Pancreas (tissue), 10 donors: ENCODE data around the gene MROH2A. TPM values are rescaled to one million over a fixed set of nuclear protein-coding genes. Genes with fewer than 3 reads are reported as not detected.

Experiments
- ATAC-seq, 4 donors: fragments of 200-7000 bp; cut with Tn5 transposase; one replicate each; pipeline versions ENCODE4 v1.8.0 to v1.9.1; 2020; ENCODE audit warnings: mild to moderate bottlenecking in 4 of 4, moderate library complexity in 4 of 4
- DNase-seq, 6 donors: peaks; one replicate each; pipeline ENCODE4 v3.0.0-alpha.2; 2020
- FAIRE-seq: peaks from 2 replicates; lab custom pipeline; 2012; peaks lifted over from hg19 to GRCh38; lab: Jason Lieb, UNC
- H3K27ac ChIP-seq, 4 donors: fragments of 200-600 bp; sonication (generic); 1 replicate in 3 of 4; 2 replicates in 1 of 4; pipeline versions ENCODE4 v1.5.0 to v1.8.0; 2020
- H3K27me3 ChIP-seq, 4 donors: fragments of 200-600 bp; one replicate each; pipeline ENCODE4 v1.8.0; 2021
- H3K36me3 ChIP-seq, 3 donors: fragments of 200-600 bp; sonication (generic) in 1 of 3; one replicate each; pipeline versions ENCODE4 v1.5.0 to v1.8.0; 2020 to 2021
- H3K4me1 ChIP-seq, 3 donors: fragments of 200-600 bp; one replicate each; pipeline ENCODE4 v1.8.0; 2021
- H3K4me3 ChIP-seq, 4 donors: fragments of 200-600 bp; sonication (generic) in 2 of 4; one replicate each; pipeline versions ENCODE4 v1.5.0 to v1.8.0; 2020 to 2021
- H3K9me3 ChIP-seq, 4 donors: fragments of 200-600 bp; one replicate each; pipeline ENCODE4 v1.8.0; 2021
- WGBS, 2 donors: extraction: QIAGEN DNeasy Blood & Tissue Kit; methylation state at CpG; one replicate each; pipeline ENCODE4 v1.1.7; 2013; 5-methylcytosine and 5-hydroxymethylcytosine counted together
- intact Hi-C, 3 donors: fragments of 100-400 bp; cut with DNase I; formaldehyde crosslinking; loops; one replicate each; pipeline versions ENCODE4 v1.11.1 to v1.14.2; 2022
- polyA plus RNA-seq, 2 donors: library from polyadenylated mRNA; stranded (reverse); fragments of 200-250 nt; gene quantifications; one replicate each; pipeline ENCODE4 v1.2.3, GENCODE V29; 2013
- total RNA-seq, 6 donors: library from RNA; stranded (reverse); fragmentation: NEBNext Ultra II Directional in 4 of 6; extraction: Animal tissue kit (Norgen Biotek cat#: 25700) in 4 of 6; gene quantifications; one replicate each; pipeline versions ENCODE4 v1.2.1 to v1.2.4, GENCODE V29; 2021 to 2023
- TF ChIP-seq, protein P1 (sequence below), 4 donors: fragments of 200-600 bp; sonication (generic) in 3 of 4; IDR thresholded peaks; one replicate each; pipeline versions ENCODE4 v1.5.0 to v1.8.0; 2021; ENCODE audit warnings: antibody characterized with exemption in 4 of 4
- donor health status: healthy with polysubstance abuse.
- donor health status: DM: no; HTN: no; CAD: no; lungs with moderate emphysema.
- donor health status: DM: no; HTN: no; CAD: no.
- donor health status: control.
- donor health status: control.
- donor health status: Bipolar disorder and iron deficiency.
- donor health status: DM: yes; HTN: yes; CAD: no.
- donor health status: DM: no; HTN: no; CAD: no.
- donor health status: DM: no; HTN: no; CAD: no.
- donor health status: DM: yes; HTN: yes; CAD: no.

Gene MROH2A
- total and polyA plus RNA-seq, 8 donors, result not detected

DNA sequence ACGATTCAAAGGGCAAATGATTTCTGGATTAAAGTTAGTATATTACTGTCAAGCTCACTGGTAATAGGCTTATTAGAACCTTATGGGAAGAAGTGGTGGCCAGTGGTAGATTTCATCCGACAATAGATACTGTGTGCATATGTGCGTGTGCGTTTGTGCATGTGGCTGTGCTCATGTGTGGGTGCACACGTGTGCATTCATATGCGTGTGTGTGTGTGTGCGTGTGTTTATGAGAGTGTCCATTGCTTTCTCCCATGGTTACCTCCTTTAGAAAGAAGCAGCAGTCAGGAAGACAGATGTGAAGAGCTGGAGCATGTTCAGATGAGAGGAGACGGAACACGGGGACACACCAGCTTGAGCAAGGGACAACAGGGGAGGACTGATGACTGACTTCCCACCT, 8.9 kb upstream of the MROH2A start:
- intact Hi-C loops, result no loop called here
- WGBS, 2 donors, result 77 to 89% methylated on average over 9 of the region's 9 CpGs
- H3K27ac ChIP-seq, result no peak overlapping the region
- H3K9me3 ChIP-seq, result no peaks in the 10 kb centered on the region
- no peaks in the 10 kb centered on the region for H3K4me1 ChIP-seq
- FAIRE-seq (no peak), DNase-seq (no peak), ATAC-seq (no peak)
- TF ChIP-seq, protein P1, sequence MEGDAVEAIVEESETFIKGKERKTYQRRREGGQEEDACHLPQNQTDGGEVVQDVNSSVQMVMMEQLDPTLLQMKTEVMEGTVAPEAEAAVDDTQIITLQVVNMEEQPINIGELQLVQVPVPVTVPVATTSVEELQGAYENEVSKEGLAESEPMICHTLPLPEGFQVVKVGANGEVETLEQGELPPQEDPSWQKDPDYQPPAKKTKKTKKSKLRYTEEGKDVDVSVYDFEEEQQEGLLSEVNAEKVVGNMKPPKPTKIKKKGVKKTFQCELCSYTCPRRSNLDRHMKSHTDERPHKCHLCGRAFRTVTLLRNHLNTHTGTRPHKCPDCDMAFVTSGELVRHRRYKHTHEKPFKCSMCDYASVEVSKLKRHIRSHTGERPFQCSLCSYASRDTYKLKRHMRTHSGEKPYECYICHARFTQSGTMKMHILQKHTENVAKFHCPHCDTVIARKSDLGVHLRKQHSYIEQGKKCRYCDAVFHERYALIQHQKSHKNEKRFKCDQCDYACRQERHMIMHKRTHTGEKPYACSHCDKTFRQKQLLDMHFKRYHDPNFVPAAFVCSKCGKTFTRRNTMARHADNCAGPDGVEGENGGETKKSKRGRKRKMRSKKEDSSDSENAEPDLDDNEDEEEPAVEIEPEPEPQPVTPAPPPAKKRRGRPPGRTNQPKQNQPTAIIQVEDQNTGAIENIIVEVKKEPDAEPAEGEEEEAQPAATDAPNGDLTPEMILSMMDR (IDR thresholded peaks at IDR 0.05), result no peak
- H3K36me3 ChIP-seq, result no peaks in the 10 kb centered on the region
- H3K27me3 ChIP-seq, result no peaks in the 10 kb centered on the region
- no peak overlapping the region for H3K4me3 ChIP-seq

DNA sequence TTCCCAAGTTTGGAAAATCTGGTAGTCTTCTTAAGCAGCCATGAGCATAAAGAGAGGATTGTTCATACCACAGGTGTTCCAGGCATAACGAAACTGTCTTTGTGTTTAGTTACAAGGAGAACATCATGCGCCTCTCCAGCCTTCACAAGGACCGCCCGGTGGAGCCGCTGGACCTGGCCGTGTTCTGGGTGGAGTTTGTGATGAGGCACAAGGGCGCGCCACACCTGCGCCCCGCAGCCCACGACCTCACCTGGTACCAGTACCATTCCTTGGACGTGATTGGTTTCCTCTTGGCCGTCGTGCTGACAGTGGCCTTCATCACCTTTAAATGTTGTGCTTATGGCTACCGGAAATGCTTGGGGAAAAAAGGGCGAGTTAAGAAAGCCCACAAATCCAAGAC, 6.0 kb upstream of the MROH2A start:
- intact Hi-C loops, result no loop called here
- Histone ChIP-seq H3K4me1 (no peaks in the 10 kb centered on the region), H3K36me3 (no peaks in the 10 kb centered on the region), H3K27ac (no peak overlapping the region), H3K27me3 (no peaks in the 10 kb centered on the region), H3K4me3 (no peak overlapping the region), H3K9me3 (no peaks in the 10 kb centered on the region)
- no peak for DNase-seq
- ATAC-seq, result no peak
- 76 to 80% methylated on average over 16 of the region's 16 CpGs for WGBS, 2 donors
- FAIRE-seq, result no peak
- TF ChIP-seq, protein P1 (IDR thresholded peaks at IDR 0.05), result no peak

DNA sequence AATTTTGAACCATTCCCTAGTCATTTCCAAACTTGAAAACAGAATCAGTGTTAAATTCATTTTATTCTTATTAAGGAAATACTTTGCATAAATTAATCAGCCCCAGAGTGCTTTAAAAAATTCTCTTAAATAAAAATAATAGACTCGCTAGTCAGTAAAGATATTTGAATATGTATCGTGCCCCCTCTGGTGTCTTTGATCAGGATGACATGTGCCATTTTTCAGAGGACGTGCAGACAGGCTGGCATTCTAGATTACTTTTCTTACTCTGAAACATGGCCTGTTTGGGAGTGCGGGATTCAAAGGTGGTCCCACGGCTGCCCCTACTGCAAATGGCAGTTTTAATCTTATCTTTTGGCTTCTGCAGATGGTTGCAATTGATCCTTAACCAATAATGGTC, 5.5 kb upstream of the MROH2A start:
- TF ChIP-seq, protein P1 (IDR thresholded peaks at IDR 0.05), result no peak
- DNase-seq (no peak), FAIRE-seq (no peak), ATAC-seq (no peak)
- no peak overlapping the region for H3K4me3 ChIP-seq
- intact Hi-C loops, result no loop called here
- no peaks in the 10 kb centered on the region for H3K36me3 ChIP-seq
- WGBS, 2 donors, result 46 to 47% methylated on average over 5 of the region's 5 CpGs
- no peaks in the 10 kb centered on the region for H3K4me1 ChIP-seq
- H3K27ac ChIP-seq, result no peak overlapping the region
- H3K27me3 ChIP-seq, result no peaks in the 10 kb centered on the region
- H3K9me3 ChIP-seq, result no peaks in the 10 kb centered on the region

DNA sequence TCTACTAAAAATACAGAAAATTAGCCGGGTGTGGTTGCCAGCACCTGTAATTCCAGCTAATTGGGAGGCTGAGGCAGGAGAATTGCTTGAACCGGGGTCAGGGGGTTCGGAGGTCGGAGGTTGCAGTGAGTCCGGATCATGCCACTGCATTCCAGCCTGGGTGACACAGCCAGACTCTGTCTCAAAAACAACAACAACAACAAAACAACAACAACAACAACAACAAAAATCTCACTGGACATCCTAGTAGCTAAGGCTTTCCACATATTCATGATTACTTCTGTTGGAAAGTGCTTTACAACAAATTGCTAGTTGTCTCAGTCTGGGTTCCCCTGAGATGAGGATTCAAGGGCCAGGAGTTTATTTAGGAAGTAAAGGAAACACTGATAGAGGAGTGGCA, 4.3 kb upstream of the MROH2A start:
- no peaks in the 10 kb centered on the region for H3K4me1 ChIP-seq
- no peaks in the 10 kb centered on the region for H3K36me3 ChIP-seq
- FAIRE-seq (no peak), DNase-seq (no peak), ATAC-seq (no peak)
- intact Hi-C loops, result no loop called here
- H3K4me3 ChIP-seq, result no peak overlapping the region
- WGBS, 2 donors, result 77 to 85% methylated on average over 5 of the region's 5 CpGs
- TF ChIP-seq, protein P1 (IDR thresholded peaks at IDR 0.05), result no peak
- no peak overlapping the region for H3K27ac ChIP-seq
- H3K27me3 ChIP-seq, result no peaks in the 10 kb centered on the region
- no peaks in the 10 kb centered on the region for H3K9me3 ChIP-seq

DNA sequence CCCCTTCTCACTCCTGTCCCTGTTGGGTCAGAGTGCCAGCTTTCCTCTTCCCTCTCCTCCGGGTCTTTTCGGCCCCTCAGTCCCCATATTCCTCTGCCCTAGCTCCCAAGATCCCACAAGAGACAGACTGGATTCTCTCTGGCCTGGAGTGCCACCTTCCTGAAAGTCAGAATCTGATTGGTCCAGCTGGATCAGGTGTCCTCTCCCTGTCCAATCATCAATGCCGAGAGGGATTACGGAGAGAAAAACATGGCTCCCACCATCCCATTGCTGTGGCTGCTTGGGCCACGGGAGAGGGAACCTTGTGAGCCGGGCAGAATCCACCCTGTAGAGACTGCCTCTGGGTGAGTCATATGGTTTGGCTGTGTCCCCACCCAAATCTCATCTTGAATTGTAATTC, 2.7 kb upstream of the MROH2A start:
- Histone ChIP-seq H3K27me3 (no peaks in the 10 kb centered on the region), H3K4me3 (no peak overlapping the region), H3K27ac (no peak overlapping the region), H3K9me3 (no peaks in the 10 kb centered on the region), H3K36me3 (no peaks in the 10 kb centered on the region), H3K4me1 (no peaks in the 10 kb centered on the region)
- TF ChIP-seq, protein P1 (IDR thresholded peaks at IDR 0.05), result no peak
- DNase-seq, result no peak
- ATAC-seq, result no peak
- intact Hi-C loops, result no loop called here
- 80 to 90% methylated on average over 6 of the region's 6 CpGs for WGBS, 2 donors
- FAIRE-seq, result no peak
